ENCODE measurements around the gene TSPEAR.

The TSPEAR gene

DNA sequence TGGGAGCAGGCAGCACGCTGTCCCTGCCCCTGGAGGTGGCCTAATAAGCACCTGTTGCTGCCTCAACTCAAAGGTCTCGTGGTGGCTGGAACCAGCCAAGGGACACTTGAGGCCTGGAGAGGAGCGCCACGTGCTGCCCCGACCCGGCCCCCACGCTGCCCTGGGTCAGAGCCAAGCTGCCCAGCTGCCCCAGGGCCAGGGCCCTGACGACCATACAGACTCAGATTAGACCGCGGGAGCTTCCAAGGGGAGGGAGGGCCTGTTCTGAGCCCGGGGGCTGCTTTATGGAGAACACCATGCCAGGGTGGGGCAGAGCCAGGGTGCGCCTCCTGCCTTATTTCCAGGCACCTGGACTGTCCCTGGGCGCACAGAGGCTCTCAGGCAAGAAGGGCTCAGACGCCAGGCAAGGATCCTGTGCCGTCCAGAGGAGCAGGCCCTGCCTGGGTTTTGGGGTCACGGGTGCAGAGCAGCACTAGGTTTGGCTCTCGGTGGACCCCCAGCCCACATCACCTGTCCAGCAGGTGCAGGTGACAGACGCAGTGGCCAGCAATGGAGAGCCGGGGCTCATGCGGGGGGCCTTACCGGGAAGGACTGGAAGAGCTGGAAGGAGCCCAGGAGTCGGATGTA is 190.0 kb downstream of the TSPEAR start:
- H3K27me3 ChIP-seq = peaks cover 0 to 28% of the 10 kb centered on the region in 2 donors
- H3K36me3 ChIP-seq = no peaks in the 10 kb centered on the region
- intact Hi-C loops (cut with DNase I; ENCODE audit: low total_unique reads) = no loop called here
- H3K4me3 ChIP-seq = no peak overlapping the region
- TF ChIP-seq, protein P1, sequence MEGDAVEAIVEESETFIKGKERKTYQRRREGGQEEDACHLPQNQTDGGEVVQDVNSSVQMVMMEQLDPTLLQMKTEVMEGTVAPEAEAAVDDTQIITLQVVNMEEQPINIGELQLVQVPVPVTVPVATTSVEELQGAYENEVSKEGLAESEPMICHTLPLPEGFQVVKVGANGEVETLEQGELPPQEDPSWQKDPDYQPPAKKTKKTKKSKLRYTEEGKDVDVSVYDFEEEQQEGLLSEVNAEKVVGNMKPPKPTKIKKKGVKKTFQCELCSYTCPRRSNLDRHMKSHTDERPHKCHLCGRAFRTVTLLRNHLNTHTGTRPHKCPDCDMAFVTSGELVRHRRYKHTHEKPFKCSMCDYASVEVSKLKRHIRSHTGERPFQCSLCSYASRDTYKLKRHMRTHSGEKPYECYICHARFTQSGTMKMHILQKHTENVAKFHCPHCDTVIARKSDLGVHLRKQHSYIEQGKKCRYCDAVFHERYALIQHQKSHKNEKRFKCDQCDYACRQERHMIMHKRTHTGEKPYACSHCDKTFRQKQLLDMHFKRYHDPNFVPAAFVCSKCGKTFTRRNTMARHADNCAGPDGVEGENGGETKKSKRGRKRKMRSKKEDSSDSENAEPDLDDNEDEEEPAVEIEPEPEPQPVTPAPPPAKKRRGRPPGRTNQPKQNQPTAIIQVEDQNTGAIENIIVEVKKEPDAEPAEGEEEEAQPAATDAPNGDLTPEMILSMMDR (IDR thresholded peaks at IDR 0.05) = no peak
- H3K4me1 ChIP-seq = no peaks in the 10 kb centered on the region
- H3K27ac ChIP-seq = no peak overlapping the region
- DNase-seq = peak; percentile 6 to 52
- H3K9me3 ChIP-seq = no peaks in the 10 kb centered on the region

DNA sequence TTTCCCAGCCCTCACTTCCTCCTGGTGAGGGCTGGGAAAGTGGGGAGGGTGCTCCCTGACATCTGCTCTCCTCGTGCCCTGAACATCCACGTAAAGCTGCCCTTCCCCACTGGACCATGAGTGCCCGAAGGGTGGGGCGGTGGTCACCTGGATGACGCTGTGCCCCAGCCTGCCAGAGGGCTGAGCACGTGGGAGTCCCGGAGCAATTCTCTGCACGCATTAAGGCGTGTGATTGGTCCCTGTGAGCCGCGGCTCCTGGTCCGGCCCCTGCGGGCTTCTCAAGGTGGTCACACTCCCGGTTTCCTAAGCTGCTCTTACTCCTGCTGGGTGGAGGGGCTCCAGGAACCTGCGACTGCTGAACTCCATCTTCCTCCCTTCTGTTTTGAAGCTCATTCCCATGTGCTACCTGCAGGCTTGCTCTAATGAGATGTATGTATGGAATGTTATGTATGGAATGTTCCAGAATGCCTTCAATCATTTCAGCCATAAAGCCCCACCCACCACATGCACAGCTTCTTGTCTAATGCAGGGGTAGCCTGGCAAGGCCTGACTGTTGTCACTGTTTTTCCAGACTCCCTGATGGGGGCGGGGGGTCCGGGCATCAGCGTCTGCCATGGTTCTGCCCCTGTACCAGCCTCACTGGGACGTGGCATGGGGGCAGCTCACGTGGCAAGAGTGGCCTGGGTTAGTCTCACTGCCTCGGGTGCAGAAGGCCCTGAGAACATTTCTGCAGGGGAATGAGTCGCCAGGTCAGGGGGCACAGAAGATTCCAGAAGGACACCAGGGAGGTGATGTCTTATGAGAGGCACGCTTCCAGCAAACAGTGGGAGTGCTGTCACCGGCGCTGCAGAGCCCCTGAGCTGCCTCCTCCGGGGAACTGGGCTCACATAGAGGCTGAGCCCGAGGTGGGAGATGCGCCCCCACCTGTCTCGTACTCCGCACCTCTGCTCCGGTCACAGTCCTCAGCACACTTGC is 190.8 kb downstream of the TSPEAR start:
- no peaks in the 10 kb centered on the region for H3K9me3 ChIP-seq
- intact Hi-C loops (cut with DNase I; ENCODE audit: low total_unique reads) = no loop called here
- H3K27ac ChIP-seq = no peak overlapping the region
- H3K4me1 ChIP-seq = no peaks in the 10 kb centered on the region
- peak; percentile 14 to 39 for DNase-seq
- H3K36me3 ChIP-seq = no peaks in the 10 kb centered on the region
- H3K4me3 ChIP-seq = no peak overlapping the region
- H3K27me3 ChIP-seq = peaks cover 0 to 28% of the 10 kb centered on the region in 2 donors
- TF ChIP-seq, protein P1 (IDR thresholded peaks at IDR 0.05) = no peak

- Histone ChIP-seq H3K36me3 (no peaks in the 10 kb centered on the region), H3K4me1 (no peaks in the 10 kb centered on the region), H3K9me3 (no peaks in the 10 kb centered on the region), H3K27ac (no peak overlapping the region), H3K27me3 (peaks cover 0 to 28% of the 10 kb centered on the region in 2 donors), H3K4me3 (no peak overlapping the region)
- DNase-seq = peak in 1 of 2 donors; percentile 49
- intact Hi-C loops (cut with DNase I; ENCODE audit: low total_unique reads) = no loop called here
- TF ChIP-seq, protein P1 (IDR thresholded peaks at IDR 0.05) = no peak
These were observed 191.7 kb downstream of the TSPEAR start for GRCh38 chr21:44519346-44520325.

GRCh38 chr21:44518686-44519085 is 192.7 kb downstream of the TSPEAR start:
- TF ChIP-seq, protein P1 (IDR thresholded peaks at IDR 0.05) = no peak
- no peaks in the 10 kb centered on the region for H3K36me3 ChIP-seq
- intact Hi-C loops (cut with DNase I; ENCODE audit: low total_unique reads) = no loop called here
- H3K9me3 ChIP-seq = no peaks in the 10 kb centered on the region
- DNase-seq = no peak
- no peaks in the 10 kb centered on the region for H3K4me1 ChIP-seq
- no peak overlapping the region for H3K4me3 ChIP-seq
- H3K27ac ChIP-seq = no peak overlapping the region
- H3K27me3 ChIP-seq = peaks cover 0 to 28% of the 10 kb centered on the region in 2 donors

Data from tibial artery (tissue), 4 donors.